Naive B cell (primary cell): ENCODE measurements around the gene DSCAML1. TPM values are rescaled to one million over a fixed set of nuclear protein-coding genes. Genes with fewer than 3 reads are reported as not detected.
A peak's percentile ranks its signal among the peaks of the same experiment; 100 is the strongest.

Source experiments
- ATAC-seq, 2 donors: fragments of 150-1000 bp; cut with Tn5 transposase; 2 replicates each; pipeline ENCODE4 v1.10.0; 2021; ENCODE audit warnings: low read depth in 2 of 2, mild to moderate bottlenecking in 2 of 2, moderate library complexity in 2 of 2
- DNase-seq: peaks from one replicate; pipeline ENCODE4 v3.0.0; 2022
- H3K27ac Mint-ChIP-seq, 6 donors: one replicate each; pipeline ENCODE4 v1.8.0; 2020 to 2022; ENCODE audit warnings: mild to moderate bottlenecking in 6 of 6, mixed read lengths in 6 of 6, moderate library complexity in 5 of 6, inconsistent platforms in 2 of 6
- H3K27me3 Mint-ChIP-seq, 3 donors: one replicate each; pipeline ENCODE4 v1.8.0; 2021 to 2022; ENCODE audit warnings: mixed read lengths in 3 of 3, mild to moderate bottlenecking in 1 of 3
- H3K36me3 Mint-ChIP-seq, 2 donors: one replicate each; pipeline ENCODE4 v1.8.0; 2020 to 2022; ENCODE audit warnings: mixed read lengths in 2 of 2, inconsistent platforms in 1 of 2, mild to moderate bottlenecking in 1 of 2
- H3K4me1 Mint-ChIP-seq, 3 donors: one replicate each; pipeline ENCODE4 v1.8.0; 2020 to 2022; ENCODE audit warnings: mixed read lengths in 3 of 3, inconsistent platforms in 1 of 3, mild to moderate bottlenecking in 1 of 3, moderate library complexity in 1 of 3
- H3K4me3 Mint-ChIP-seq, 8 donors: one replicate each; pipeline ENCODE4 v1.8.0; 2020 to 2022; ENCODE audit warnings: mild to moderate bottlenecking in 8 of 8, mixed read lengths in 8 of 8, moderate library complexity in 8 of 8, inconsistent platforms in 2 of 8
- H3K9me3 Mint-ChIP-seq, 7 donors: one replicate each; pipeline ENCODE4 v1.8.0; 2020 to 2022; ENCODE audit warnings: mixed read lengths in 7 of 7, mild to moderate bottlenecking in 5 of 7, inconsistent platforms in 2 of 7, moderate library complexity in 1 of 7
- polyA plus RNA-seq, 6 donors: library from polyadenylated mRNA; unstranded; fragments of 300-500 nt; fragmentation: Illumina TruSeq; gene quantifications; one replicate each; pipeline ENCODE4 v1.2.3, GENCODE V29; 2021; ENCODE audit warnings: low read depth in 6 of 6

DSCAML1 gene
- polyA plus RNA-seq, 6 donors from 2014 or later: 0.03 to 0.25 (median 0.11) TPM; not detected in 3

DNA sequence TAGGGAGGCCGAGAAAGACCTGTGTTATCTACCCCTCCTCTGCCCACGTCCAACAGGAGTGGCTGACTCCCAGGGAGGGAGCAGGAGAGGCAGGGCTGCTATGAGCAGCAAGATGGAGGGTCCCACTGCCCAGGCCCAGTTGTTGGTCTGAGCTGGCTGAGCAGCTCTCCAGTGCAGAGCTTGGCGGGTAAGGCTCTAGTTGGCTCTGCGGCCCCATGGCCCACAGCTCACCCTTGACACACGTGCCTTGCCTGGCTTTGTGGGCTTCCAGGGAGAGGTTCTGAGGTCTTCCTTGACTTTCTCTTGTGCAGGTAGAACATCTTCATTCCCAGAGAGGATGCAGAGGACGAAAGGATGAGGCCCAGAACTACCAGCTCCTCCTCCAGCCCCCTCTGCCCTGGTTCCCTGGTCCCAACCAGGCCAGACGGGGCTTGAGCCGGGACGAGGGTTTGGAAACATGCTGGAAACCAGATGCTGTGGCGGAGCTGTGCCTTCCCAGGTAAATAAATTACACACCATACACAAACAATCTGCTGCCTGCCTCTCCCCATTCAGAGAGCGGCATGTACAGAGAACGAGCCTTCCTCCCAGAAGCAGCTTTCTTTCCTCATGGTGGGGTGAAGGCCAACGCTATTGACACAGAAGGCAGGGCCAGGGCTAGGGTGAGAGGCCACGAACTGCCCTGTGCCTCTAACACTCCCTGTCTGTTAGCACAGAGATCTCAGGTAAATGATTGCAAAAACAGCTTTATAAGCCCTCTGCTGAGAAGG, 48.1 kb downstream of the DSCAML1 start:
- ATAC-seq: no peak
- Mint-ChIP-seq H3K27ac (no peak overlapping the region), H3K4me3 (no peak overlapping the region), H3K27me3 (peaks cover 3 to 42% (median 6%) of the 10 kb centered on the region in 3 donors), H3K36me3 (no peaks in the 10 kb centered on the region), H3K4me1 (peaks cover 0 to 4% (median 0%) of the 10 kb centered on the region in 3 donors), H3K9me3 (no peaks in the 10 kb centered on the region)
- DNase-seq: no peak

DNA sequence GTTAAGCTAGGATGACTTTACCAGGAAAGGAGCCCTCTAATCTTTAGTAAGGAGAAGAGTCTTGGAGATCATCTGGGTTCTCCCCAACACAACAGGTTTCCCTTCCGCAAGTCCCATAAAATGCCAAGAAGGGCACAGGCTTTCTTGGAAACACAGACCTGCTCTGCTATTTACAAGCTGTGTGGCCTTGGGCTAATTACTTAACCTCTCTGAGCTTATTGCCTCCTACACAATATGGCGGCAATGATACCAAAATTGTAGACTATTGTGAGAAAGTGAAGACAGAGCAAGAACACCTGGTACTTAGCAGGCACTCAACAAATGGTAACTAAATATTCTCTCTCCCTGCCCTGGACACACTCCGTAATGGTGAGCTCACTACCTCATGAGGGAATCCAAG, 49.1 kb downstream of the DSCAML1 start:
- Mint-ChIP-seq H3K36me3 (no peaks in the 10 kb centered on the region), H3K4me1 (peaks cover 0 to 6% (median 4%) of the 10 kb centered on the region in 3 donors), H3K4me3 (no peak overlapping the region), H3K27me3 (peaks cover 8 to 53% (median 16%) of the 10 kb centered on the region in 3 donors), H3K9me3 (peaks cover 0 to 3% (median 0%) of the 10 kb centered on the region in 7 donors), H3K27ac (no peak overlapping the region)
- no peak for ATAC-seq
- no peak for DNase-seq

- ATAC-seq (no peak), DNase-seq (no peak)
- Mint-ChIP-seq H3K4me1 (peaks cover 0 to 8% (median 4%) of the 10 kb centered on the region in 3 donors), H3K27ac (peak overlapping the region in 1 of 6 donors; percentile 69), H3K9me3 (peaks cover 0 to 8% (median 0%) of the 10 kb centered on the region in 7 donors), H3K36me3 (no peaks in the 10 kb centered on the region), H3K4me3 (no peak overlapping the region), H3K27me3 (peaks cover 15 to 75% (median 21%) of the 10 kb centered on the region in 3 donors)
Observed at GRCh38 chr11:117745346-117745745, 51.7 kb downstream of the DSCAML1 start.

DNA sequence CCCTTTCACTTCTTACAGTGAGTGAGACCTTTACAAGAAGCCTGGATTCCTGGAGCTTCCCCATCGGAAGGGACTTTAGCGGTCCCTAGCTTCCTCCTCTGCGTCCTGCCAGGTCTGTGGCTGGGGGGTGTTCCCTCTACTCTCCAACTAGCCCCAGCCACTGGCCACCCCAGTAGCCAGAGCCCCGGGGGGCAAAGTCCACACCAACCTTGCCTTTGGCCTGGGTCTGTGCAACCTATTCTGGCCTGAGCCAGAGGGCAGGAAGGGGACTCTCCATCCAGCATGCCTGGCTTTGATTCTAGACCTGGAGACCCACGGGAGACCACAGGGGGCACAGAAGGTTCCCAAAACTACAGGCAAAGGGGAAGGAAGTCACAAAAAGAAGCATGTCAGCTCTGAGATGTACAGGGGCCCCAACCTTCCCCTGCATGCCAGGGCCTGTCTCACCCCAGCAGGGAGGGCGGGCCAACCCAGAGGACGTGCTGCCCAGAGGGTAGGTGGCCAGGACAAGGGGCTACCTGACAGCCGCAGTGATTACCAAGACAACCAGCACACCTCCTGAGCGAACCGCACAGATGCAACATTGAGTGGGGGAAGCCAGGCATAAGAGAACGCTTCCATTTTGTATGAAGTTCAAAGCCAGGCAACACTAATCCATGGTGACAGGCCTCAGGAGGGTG, 52.4 kb downstream of the DSCAML1 start:
- no peaks in the 10 kb centered on the region for H3K36me3 Mint-ChIP-seq
- H3K4me3 Mint-ChIP-seq: no peak overlapping the region
- peaks cover 0 to 8% (median 4%) of the 10 kb centered on the region in 3 donors for H3K4me1 Mint-ChIP-seq
- peaks cover 0 to 8% (median 0%) of the 10 kb centered on the region in 7 donors for H3K9me3 Mint-ChIP-seq
- H3K27ac Mint-ChIP-seq: no peak overlapping the region
- H3K27me3 Mint-ChIP-seq: peaks cover 18 to 76% (median 28%) of the 10 kb centered on the region in 3 donors
- DNase-seq: no peak
- no peak for ATAC-seq

- Mint-ChIP-seq H3K9me3 (peaks cover 0 to 8% (median 0%) of the 10 kb centered on the region in 7 donors), H3K36me3 (no peaks in the 10 kb centered on the region), H3K27ac (no peak overlapping the region), H3K27me3 (peaks cover 18 to 77% (median 31%) of the 10 kb centered on the region in 3 donors), H3K4me3 (no peak overlapping the region), H3K4me1 (peaks cover 0 to 8% (median 4%) of the 10 kb centered on the region in 3 donors)
- ATAC-seq (no peak), DNase-seq (no peak)
Observed at GRCh38 chr11:117743121-117743815, 53.7 kb downstream of the DSCAML1 start.

- Mint-ChIP-seq H3K27ac (no peak overlapping the region), H3K36me3 (no peaks in the 10 kb centered on the region), H3K27me3 (peaks cover 19 to 63% (median 47%) of the 10 kb centered on the region in 3 donors), H3K9me3 (peaks cover 0 to 8% (median 0%) of the 10 kb centered on the region in 7 donors), H3K4me1 (peaks cover 0 to 11% (median 0%) of the 10 kb centered on the region in 3 donors), H3K4me3 (no peak overlapping the region)
- no peak for DNase-seq
- no peak for ATAC-seq
Observed at GRCh38 chr11:117738246-117738957, 58.6 kb downstream of the DSCAML1 start.

DNA sequence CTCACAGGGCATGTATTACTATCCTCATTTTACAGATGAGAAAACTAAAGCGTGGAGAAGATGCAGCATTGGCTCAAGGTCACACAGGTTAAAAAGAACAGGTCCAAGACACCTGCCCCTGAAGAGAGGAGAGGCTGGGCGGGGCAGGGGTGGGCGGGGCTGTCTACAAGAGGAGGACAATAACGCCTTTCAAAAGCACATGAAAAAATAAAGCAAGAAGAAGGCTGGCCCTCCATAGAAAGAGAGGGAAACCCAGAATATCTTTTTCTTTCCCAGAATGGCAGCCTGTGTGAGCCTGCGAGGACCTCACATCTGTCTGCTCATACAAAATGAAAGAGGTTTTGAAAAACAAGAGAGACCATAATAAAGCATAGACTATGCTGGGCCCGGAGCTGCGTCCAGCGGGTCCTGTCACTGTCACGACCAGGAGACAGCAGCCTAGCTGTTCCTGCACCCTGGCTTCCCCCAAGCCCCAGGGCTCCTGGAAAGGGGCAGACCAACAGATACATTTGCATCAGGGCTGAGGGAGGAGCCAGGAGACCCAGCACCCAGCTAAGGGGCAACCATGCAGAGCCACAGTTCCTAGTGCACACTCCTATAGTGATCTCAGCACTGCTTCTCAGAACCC, 61.6 kb downstream of the DSCAML1 start:
- Mint-ChIP-seq H3K27ac (no peak overlapping the region), H3K36me3 (no peaks in the 10 kb centered on the region), H3K4me3 (no peak overlapping the region), H3K9me3 (peaks cover 0 to 2% (median 0%) of the 10 kb centered on the region in 7 donors), H3K4me1 (peaks cover 0 to 5% (median 0%) of the 10 kb centered on the region in 3 donors), H3K27me3 (peaks cover 13 to 46% (median 43%) of the 10 kb centered on the region in 3 donors)
- DNase-seq (no peak), ATAC-seq (no peak)

DNA sequence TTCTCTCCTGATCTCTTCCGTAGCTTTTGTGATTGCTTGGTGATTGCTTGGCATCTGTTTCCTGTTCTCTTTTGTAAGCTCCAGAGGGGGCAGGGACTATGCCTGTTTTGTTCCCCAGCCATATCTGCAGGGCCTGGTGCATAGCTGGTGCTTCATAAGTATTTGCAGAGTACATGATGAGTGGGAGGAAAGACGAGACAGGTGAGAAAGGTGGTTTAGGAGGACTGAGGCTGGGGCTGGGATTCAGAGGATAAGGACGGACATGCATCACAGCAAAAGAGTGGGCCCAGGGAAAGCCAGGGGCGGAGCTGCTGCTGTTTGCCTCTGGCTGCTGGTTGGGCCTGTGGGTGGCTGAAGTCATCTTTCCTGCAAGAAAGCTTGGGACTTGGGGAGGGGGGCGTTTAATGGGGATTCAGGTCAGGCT, 62.4 kb downstream of the DSCAML1 start:
- H3K4me3 Mint-ChIP-seq: peak overlapping the region in 1 of 8 donors; percentile 44
- H3K36me3 Mint-ChIP-seq: no peaks in the 10 kb centered on the region
- H3K27ac Mint-ChIP-seq: no peak overlapping the region
- ATAC-seq (no peak), DNase-seq (no peak)
- H3K4me1 Mint-ChIP-seq: peaks cover 0 to 5% (median 0%) of the 10 kb centered on the region in 3 donors
- peaks cover 0 to 3% (median 2%) of the 10 kb centered on the region in 7 donors for H3K9me3 Mint-ChIP-seq
- peaks cover 9 to 43% (median 35%) of the 10 kb centered on the region in 3 donors for H3K27me3 Mint-ChIP-seq

DNA sequence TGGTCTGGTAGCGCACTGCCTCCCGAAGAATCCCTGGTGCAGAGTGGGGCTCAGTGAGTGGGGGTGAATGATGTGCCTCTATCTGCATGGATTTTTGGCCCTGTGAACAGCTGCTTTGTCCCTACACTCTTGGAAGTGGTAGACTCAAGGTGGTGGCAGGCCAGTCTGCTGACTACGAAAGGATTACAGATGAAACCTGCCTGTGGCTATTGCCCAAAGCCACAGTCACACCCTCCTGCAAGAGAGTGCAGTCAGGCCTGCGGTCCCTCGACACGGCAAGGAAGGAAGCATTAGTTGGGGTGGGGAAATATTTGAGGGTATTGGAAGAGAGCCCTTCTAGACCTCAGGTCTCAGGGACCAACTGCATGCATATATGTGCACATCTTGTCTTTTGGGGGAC, 63.7 kb downstream of the DSCAML1 start:
- Mint-ChIP-seq H3K27ac (no peak overlapping the region), H3K9me3 (peaks cover 0 to 4% (median 2%) of the 10 kb centered on the region in 7 donors), H3K4me3 (no peak overlapping the region), H3K36me3 (no peaks in the 10 kb centered on the region), H3K27me3 (peaks cover 9 to 32% (median 32%) of the 10 kb centered on the region in 3 donors), H3K4me1 (peaks cover 0 to 5% (median 0%) of the 10 kb centered on the region in 3 donors)
- DNase-seq (no peak), ATAC-seq (no peak)

DNA sequence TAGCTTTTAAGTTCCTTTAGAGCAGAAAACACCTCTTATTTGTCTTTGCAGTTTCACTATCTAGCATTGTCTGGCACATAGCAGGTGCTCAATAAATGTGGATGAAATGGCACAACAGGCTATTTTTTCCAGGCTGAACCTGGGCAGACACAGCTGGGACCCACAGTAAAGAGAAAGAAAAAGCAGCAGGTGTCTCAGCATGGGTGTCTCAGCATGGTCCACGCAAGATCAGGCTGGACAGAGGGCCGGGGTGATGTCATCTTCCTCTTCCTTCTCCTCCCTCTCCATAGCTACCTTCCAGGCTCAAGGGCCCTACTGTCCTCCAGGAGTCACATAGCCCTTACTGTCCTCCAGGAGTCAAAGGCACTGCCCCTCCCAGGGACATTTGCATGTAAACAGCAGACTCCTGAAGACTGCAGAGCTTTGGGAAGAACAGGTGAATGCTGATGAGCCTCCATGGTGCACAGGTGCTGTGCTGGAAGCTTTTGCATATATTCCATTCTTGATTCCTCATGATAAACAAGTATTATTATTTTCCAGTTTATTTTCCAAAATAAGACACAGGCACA, 65.2 kb downstream of the DSCAML1 start:
- ATAC-seq (no peak), DNase-seq (no peak)
- Mint-ChIP-seq H3K36me3 (no peaks in the 10 kb centered on the region), H3K9me3 (peaks cover 0 to 4% (median 2%) of the 10 kb centered on the region in 7 donors), H3K27me3 (peaks cover 9 to 21% (median 21%) of the 10 kb centered on the region in 3 donors), H3K27ac (no peak overlapping the region), H3K4me1 (peaks cover 0 to 5% (median 0%) of the 10 kb centered on the region in 3 donors), H3K4me3 (no peak overlapping the region)

DNA sequence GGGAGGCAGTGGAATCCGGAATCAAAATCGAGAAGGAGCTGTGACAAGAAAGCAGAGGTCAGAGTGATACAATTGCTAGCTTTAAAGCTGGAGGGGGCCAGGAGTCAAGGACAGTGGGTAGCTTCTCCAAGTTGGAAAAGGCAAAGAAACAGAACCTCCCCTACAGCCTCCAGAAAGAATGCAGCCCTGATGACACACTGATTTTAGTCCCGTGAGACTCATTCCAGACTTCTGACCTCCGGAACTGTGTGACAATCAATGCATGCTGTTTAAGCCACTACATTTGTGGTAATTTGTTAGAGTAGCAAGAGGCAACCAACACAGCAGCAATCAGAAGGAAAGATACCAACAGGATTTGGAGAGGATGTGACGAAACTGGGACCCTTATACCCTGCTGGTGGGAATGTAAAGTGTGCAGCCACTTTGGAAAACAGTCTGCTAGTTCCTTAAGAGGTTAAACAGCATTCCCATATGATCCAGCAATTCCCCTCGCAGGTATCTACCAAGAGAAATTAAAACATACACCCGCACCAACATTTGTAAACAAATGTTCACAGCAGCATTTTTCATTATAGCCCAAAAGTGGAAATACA, 66.7 kb downstream of the DSCAML1 start:
- Mint-ChIP-seq H3K27me3 (peaks cover 19 to 34% (median 20%) of the 10 kb centered on the region in 3 donors), H3K4me3 (no peak overlapping the region), H3K36me3 (peaks cover 0 to 6% of the 10 kb centered on the region in 2 donors), H3K9me3 (peaks cover 0 to 4% (median 2%) of the 10 kb centered on the region in 7 donors), H3K4me1 (peaks cover 0 to 5% (median 0%) of the 10 kb centered on the region in 3 donors), H3K27ac (no peak overlapping the region)
- ATAC-seq (no peak), DNase-seq (no peak)
